SHP77 (cell line): ENCODE results near the gene ADAMTS2.

ENCODE experiments used
- DNase-seq, 2 experiments: peaks; one replicate each; lab custom pipeline; 2025; lab: John Stamatoyannopoulos, UW

ADAMTS2 gene

DNA sequence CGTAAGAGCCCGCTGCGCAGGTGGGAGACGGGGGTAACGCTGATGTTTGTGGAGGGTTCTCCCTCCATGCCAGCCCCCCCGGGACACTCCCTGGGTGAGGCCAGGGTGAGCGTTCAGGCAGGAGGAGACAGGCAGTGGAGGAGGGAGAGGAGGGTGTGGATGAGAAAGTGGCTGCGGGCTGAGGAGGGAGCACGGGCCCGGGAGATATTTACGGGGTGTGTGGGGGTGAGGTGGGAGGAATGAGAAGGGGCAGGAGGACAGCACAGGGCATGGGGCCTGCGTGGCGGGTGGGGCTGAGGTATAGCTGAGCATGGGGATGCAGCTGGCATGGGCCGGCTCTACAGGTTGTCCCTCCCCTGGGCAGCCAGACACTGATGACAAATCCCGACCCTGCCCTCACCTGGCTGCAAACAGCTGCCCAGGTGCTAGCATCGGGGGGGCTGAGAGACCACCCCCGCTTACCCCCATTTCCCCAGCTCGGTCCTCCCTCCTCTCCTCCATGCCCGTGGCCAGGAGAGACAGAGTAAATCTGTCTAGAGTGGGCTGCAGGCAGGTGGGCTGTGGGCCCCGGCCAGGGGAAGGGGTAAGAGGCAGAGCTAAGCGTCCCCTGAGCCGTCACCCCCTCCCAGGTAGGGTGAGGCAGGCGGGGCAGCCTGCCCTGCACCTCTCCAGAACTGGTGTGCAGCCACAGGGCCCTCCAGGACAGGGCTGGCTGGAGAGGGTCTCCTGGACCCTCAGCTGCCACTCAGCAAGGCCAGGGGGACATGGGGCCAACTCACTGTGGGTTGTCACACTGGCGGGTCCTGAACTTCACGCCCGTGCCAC, 205.9 kb downstream of the ADAMTS2 start:
- DNase-seq: no peak

DNA sequence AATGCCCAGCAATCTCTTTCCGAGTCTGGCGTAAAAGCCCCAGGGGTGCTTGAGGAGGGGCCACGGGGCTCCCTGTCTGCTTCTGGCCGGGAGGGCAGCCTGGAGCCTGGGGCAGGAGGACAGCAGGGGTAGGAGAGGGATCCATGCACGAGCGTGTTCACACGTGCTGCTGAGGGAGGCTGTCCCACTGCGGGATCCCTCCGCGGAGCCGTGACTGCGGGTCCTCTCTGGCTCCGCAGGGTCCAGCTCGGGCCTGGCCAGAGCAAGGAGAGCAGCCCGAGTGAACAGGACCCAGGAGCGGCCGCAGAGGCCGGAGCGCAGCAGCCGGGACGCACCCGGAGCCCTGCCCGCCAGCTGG, 206.7 kb downstream of the ADAMTS2 start:
- DNase-seq: no peak

DNA sequence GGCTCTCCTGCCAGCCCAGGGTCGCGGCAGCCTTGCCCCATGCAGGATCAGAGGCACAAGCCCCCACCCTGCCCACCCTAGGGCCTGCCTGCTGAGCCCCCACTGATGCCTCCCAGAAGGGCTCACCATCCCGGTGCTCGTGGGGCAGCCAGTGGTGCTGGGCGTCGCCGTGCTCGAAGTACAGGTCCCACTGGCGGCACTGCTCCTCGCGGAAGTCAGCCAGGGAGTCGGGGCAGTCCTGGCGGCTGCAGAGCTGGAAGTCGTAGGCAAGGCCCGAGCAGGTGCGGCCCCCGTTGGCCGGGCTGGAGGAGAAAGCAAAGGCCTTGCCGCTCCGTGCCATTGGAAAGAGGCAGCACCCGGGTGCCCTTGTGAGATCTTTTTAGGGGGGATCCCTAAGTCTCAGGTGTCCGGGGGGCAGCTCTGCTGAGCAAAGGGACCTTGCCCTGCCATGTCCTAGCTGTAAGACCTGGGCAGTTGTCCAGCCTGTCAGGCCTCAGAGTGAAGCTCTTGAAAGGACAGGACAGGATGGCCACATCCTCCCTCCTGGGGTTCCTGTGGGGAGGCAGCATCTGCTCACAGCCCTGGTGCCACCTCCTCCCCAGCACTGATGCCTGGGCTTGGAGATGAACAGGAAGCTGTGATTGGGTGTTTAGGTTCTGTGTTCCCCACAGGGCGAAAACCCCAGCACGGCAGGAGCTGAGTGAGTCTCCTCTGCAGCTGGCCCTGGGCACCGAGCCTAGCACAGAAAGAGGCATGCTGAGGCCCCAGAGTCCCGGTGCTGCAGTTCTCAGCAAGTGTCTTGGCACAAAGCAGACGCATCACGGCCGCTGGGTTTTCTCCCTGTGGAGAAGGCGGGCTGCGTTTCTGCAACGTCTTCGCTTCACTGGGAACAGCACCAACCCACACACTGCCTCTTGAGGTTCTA, 207.4 kb downstream of the ADAMTS2 start:
- no peak for DNase-seq

DNA sequence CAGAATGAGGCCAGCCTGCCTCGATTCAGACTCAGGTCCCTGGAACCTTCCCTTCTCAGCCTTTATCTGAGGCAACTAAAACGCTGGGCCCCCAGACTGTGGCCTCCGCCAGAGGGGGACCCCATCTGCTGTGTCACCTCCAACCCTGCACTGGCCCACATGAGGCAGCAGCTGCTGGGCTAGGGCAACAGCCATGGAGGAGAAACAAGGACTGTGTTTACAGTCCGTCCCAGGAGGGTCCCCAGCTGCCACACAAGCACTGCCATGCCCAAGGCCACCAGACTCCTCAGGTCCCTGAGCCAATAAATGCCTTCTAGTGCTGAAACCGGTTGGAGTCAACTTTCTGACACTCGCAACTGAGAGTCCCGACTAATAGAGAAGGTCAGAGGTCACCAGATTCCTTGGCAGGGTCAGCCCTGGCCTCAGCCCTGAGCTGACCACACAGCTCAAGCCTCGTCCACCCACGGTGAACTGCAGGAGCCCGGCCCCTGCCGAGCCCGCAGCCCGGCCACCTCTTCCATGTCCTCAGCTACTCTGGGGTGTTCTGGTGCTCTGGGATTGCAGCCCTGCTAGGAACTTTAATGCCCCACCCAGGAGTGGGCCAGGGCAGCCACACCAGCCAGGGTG, 208.1 kb downstream of the ADAMTS2 start:
- no peak for DNase-seq

DNA sequence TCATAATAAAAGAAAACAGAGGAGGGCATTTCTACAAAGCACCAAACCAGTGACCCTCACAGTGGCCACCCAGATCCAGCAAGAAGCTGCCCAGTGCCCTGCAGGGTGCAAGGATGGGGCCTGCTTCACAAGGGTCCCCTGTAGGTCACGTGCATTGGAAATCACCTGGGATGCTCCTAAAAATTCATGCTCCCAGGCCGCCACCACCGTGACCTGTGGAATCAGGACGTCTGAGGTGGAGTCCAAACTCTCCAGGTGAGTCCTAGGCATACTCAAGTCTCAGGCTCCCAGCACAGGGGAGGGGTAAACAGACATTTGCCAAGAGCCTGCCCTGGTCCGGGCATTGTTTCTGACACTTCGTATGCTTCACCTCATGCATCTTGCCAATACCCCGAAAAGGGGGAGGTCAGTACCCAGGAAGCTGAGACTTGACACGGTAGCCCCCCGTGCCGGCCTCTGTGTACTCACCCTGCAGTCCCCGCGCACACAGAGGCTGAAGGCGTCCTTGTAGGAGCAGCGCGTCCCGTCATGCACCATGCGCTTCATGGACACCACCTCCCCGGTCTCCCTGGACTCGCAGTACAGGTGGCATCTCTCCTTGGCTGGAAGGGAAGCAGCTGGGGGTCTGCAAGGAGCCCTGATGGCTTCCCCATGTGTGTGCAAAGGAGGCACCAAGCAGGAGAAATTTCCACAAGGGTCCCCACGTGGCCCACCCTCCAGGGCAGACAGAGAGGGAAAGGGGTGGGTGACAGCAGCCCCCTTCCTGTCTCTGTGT, 209.6 kb downstream of the ADAMTS2 start:
- no peak for DNase-seq

DNA sequence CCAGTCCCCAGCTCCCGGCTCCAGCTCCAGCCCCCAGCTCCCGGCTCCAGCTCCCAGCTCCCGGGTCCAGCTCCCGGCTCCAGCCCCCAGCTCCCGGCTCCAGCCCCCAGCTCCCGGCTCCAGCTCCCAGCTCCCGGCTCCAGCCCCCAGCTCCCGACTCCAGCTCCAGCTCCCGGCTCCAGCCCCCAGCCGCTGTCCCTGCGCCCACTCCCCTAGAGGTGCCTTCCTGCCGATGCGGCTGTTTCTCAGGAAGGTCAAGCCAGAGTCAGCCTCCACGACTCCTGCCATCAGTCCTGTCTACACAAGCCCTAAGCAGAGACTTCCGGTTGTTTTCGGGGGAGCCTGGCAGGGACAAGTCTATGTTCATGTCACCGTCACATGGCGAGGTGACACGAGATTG, 210.3 kb downstream of the ADAMTS2 start:
- DNase-seq: no peak

DNA sequence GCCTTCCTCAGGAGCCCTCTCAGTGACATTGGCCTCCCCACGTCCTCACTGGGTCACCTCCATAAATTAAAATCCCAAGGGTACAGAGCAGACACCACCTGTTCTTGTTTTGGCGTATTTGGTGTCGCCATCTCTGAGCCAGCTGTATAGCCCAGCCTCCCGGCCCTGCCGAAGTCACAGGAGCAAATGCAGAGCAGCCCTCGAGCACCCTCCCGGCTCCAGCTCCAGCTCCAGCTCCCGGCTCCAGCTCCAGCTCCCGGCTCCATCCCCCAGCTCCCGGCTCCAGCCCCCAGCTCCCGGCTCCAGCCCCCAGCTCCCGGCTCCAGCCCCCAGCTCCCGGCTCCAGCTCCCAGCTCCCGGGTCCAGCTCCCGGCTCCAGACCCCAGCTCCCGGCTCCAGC, 210.8 kb downstream of the ADAMTS2 start:
- no peak for DNase-seq

DNA sequence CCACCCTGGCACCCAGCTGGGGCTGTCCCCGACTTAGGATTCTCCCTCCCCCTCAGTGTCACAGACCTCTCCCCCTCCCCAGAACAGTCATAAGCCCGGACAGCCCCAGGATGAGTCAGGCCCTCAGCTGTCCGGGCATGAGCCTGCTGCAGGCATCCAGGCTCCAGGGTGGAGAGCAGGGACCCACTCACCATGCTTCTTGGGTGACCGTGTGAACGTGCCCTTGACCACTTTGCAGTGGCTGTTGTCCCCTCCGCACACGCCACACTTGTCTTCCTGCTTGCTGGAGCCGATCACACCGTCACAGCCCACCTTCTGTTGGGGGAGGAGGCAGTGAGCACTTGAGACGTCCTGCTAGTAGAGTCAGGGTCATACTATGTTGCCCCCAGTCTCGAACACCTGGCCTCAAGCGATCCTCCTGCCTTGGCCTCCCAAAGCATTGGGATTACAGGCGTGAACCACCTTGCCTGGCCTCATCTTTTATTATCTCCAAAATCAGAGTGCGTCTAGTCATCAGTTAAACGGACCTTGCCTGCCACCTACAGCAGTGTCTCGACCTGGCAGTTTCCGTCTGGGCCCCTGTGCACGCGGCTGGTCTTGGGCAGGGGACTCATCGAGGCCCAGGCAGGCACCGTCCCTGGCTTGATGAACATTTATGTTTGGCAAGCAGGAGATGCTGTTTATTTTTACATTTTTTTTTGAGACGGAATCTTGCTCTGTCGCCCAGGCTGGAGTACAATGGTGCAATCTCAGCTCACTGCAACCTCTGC, 212.5 kb downstream of the ADAMTS2 start:
- DNase-seq: no peak

DNA sequence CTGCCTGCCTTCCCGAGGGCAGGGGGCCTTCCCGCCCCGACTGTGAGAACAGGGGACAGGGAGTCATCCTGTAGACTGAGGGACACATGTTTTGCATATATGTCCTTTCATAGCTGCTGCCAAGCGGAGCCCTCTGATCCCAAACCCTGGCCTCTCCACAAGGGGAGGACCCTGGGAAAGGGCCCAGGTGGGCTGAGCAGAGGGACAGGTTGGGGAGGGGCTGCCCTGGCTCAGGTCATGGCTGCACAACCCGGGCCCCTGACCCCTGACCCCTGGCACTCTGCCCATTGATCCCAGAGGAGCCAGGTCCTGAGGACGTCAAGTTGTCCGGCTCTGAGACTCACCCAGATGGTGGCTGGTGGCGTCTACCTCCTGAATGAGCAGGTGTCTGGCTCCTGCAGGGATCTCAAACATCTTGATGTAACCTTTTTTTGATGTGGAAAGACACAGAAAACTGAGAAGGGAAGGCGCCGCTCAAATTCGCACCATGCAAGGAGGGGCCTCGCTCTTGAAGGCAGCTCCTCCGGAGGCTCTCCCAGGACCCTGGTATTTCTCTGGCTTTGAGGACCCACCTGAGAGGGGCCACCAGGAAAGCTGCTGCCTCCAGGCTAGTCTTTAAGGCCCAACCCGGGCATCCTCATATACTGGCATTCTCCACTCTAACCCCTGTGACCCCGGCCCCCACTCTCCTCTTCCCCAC, 213.2 kb downstream of the ADAMTS2 start:
- DNase-seq: no peak

DNA sequence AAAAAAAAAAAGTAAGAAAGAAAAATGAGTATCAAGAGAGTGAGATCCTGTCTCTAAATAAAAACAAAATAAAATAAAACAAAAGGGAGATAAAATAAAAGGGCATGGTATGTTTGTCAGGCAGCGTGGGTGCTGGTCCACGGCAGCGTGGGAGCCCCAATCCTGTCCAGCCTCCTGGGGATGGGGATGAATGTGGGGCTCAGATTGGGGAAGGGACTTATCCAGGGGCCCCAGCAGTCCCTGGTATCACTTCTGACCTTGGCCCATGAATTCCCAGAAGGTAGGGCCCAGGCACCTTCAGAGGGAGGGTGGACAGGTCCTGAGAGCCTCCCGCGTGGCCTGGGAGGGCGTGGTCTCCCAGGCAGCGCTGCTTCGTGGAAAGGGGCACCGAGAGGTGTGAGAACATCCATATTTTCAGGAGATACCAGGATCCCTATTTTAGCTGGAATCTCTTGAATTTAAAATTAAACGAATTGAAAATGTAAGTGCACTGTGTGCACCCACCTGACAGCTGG, 213.9 kb downstream of the ADAMTS2 start:
- no peak for DNase-seq

DNA sequence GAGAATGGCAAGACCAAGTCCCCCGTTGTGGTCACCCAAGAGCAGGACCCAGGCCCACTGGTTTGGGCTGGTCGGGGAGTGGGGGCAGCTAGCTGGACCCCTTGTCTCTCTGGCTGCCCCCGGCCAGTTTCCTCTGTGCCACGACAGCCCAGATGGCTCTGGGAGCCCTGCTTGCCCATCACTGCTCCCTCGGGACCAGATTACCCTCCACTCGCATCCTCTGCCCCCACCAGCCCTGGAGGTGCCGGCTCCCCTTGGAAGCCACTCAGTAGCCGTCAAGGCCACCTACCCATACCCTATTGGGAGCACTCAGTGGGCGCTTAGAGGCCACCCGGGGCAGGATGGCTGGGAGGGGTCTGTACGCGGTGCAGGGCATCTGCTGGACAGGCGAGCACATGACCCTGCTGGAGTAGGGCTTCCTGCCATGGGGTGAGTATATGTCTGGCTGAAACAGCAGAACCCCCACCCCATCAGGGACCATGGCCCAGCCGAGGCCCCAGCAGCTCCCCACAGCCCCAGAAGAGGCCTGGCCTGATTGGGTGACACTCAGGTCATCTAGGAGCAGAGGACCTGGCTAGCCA, 215.1 kb downstream of the ADAMTS2 start:
- DNase-seq: no peak

DNA sequence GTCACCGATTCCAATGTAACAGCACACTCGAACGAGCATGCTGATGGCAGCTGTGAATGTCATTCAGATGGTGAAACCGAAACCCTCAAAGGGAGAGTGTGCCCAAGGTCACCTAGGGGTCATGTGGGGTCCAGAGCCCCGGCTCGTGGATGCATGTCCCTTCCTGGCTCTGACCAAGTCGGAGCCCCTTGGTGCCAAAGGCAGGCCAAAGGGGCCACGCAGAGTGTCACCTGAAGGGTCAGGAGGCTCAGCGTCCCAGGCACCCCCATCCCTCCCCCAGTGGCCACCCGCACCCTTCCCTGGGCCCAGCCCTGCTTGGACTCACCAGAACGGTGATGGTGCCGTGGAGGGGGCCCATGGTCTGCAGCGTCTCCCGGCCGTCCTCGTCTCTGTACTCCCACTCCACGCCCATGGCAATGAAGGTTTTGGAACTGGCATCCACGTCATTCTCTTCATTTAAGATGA, 215.6 kb downstream of the ADAMTS2 start:
- no peak for DNase-seq

DNA sequence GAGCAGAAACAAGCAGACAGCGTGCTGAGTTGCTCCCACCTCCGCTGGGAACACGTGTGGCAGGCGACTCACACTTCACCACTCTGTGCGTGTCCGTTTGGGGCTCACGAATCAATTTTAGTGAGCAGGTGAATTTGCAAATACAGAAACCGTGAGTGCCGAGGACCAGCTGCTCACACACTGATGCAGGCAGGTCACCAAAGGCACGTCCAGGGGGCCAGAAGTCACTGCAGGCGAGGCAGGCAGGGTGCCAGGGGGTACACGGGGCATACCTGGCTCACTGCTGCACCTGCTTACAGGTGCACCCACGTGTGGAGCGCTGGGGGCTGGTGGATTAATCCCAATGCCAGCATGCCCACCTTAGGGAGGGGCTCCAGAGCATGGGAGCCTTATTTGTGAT, 216.3 kb downstream of the ADAMTS2 start:
- no peak for DNase-seq

DNA sequence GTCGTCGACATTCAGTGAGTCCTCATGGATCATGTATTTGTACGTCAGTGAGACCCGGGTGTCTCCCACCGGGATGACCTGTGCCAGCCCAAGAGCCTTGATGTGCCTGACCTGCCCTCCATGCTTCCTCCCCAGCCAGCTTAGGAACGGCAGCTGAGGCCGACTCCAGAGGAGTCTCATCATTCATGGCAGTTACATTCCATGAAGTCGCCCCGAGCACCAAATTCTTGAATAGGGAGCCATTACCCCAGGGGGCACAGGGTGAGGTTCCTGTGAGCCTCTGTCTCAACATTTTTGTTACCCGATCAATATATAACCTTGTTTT, 217.3 kb downstream of the ADAMTS2 start:
- DNase-seq: no peak

DNA sequence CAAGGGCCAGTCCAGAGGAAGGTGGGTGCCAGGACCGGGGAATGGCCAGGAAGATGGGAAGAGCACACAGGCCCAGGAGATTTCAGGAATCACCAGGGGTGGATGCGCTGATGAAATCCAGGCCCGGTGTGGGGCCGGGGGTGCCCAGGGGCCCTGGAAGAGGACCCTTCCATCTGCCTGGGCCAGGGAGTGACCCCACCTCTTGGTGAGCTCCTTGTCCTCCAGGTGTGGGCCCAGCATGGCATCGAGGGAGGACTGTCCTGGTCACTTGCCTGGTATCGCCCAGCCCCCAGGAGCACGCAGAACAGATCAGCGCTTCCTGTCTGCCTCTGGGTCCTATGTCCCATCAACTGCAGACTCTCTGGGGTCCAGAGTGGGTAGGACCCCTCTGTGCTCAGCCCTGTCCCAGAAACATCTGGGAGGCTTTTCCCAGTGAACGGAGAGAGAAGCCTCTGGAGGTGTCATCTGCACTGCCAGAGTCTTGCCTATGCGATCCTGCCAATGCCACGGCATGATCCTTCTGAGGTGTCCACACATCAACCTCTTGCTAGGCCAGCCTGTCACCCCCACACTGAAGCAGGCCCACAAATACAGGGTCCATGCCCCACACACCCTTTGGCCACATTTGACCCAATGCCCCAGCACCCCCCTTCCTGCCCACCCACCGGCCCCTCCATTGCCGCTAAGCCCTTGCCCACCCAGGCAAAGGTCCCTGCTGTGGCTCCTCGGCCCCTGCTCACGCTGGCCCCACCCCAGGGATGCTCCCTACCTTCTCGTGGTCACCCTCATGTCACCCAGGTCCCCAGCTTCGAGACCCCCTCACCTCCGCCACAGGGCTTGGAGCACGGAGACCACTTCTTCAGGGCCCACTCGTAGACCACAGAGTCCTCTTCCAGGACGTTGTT, 217.9 kb downstream of the ADAMTS2 start:
- DNase-seq: no peak

DNA sequence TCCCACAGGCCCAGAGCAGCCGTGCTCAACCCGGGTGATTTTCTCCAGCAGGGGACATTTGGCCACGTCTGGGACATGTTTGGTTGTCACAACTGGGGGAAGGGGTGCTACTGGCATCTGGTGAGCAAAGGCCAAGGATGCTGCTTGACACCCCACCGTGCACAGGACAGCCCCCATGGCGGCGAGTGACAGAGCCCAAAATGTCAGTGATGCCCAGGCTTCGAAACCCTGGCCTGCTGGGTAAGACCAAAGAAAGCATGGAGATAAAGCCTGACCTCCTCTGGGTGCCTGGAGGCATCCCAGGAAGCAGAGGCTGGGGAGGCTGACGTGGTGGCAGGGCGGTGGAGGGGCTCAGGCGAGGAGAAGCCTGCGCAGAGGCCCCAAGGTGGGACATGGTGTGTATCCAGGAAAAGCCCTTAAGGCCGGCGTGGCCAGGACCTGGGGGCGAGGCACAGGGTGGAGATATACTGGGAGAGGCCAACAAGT, 218.7 kb downstream of the ADAMTS2 start:
- no peak for DNase-seq

DNA sequence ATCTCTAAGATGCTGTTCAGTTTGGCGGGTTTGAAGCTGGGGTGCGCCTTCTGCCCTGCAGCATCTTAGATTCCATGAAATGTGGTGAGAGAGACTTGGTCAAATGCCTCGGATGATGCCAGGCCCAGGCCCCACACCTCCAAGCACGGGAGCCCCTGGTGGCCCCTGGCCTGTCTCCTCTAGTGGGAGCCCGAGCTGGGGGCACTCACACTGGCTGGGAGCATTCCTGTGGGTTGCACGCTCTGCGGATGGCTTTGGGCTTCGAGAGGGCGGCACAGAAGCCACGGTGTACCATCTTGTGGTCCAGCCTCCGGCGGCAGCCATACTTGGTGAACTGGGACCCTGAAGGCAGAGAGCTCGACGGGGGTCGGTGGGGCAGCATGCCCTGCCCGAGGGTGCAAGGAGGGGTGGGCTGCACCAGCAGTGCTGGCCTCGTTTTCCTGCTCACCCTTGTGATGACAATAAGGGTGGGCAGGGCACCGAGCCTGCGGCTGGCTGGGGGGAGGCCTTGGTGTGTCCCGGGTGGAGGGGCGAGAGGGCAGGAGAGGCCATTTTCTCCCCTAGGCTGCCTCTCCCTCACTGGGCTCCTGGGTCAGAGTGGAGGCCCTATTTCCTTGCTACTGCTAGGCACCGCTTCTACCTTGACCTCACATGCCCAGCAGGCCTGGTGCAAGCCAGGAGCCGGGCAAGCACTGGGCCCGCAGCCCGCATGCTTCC, 219.3 kb downstream of the ADAMTS2 start:
- no peak for DNase-seq
